Heart left ventricle (tissue), 16 donors: ENCODE data around the gene CRY2. TPM values are rescaled to one million over a fixed set of nuclear protein-coding genes. Genes with fewer than 3 reads are reported as not detected.

Experiments
- ATAC-seq, 4 donors: fragments of 200-7000 bp; cut with Tn5 transposase; one replicate each; pipeline ENCODE4 v1.9.1; 2020 to 2022; ENCODE audit warnings: moderate library complexity in 4 of 4, mild to moderate bottlenecking in 3 of 4, moderate number of reproducible peaks in 1 of 4
- DNase-seq, 5 donors: peaks; one replicate each; pipeline ENCODE4 v3.0.0-alpha.2; 2020
- H3K27ac ChIP-seq, 12 donors: fragments of 200-600 bp; sonication (generic) in 4 of 12; one replicate each; pipeline versions ENCODE4 v1.5.0 to v1.8.0; 2016 to 2022; ENCODE audit warnings: mild to moderate bottlenecking in 2 of 12
- H3K27me3 ChIP-seq, 9 donors: fragments of 200-600 bp; sonication (generic) in 2 of 9; one replicate each; pipeline versions ENCODE4 v1.5.1 to v1.8.0; 2016 to 2022; ENCODE audit warnings: mild to moderate bottlenecking in 3 of 9
- H3K36me3 ChIP-seq, 9 donors: fragments of 200-600 bp; sonication (generic) in 2 of 9; one replicate each; pipeline versions ENCODE4 v1.5.0 to v1.8.0; 2018 to 2022; ENCODE audit warnings: mild to moderate bottlenecking in 2 of 9
- H3K4me1 ChIP-seq, 12 donors: fragments of 200-600 bp; sonication (generic) in 4 of 12; one replicate each; pipeline versions ENCODE4 v1.5.0 to v1.8.0; 2016 to 2022; ENCODE audit warnings: mild to moderate bottlenecking in 3 of 12
- H3K4me3 ChIP-seq, 12 donors: fragments of 200-600 bp; sonication (generic) in 4 of 12; one replicate each; pipeline versions ENCODE4 v1.5.0 to v1.8.0; 2017 to 2022; ENCODE audit warnings: mild to moderate bottlenecking in 9 of 12, moderate library complexity in 4 of 12
- H3K9me3 ChIP-seq, 12 donors: fragments of 200-600 bp; sonication (generic) in 4 of 12; one replicate each; pipeline versions ENCODE4 v1.5.0 to v1.8.0; 2016 to 2022; ENCODE audit warnings: mild to moderate bottlenecking in 1 of 12
- CTCF ChIP-seq, 12 donors: fragments of 200-600 bp; sonication (generic) in 4 of 12; IDR thresholded peaks; one replicate each; pipeline versions ENCODE4 v1.5.0 to v1.8.0; 2018 to 2022; ENCODE audit warnings: antibody characterized with exemption in 12 of 12, mild to moderate bottlenecking in 5 of 12
- POLR2A ChIP-seq, 2 donors: fragments of 450-650 bp; IDR thresholded peaks; one replicate each; pipeline ENCODE4 v1.6.1; 2017; ENCODE audit warnings: antibody characterized with exemption in 2 of 2, mild to moderate bottlenecking in 2 of 2, moderate library complexity in 2 of 2
- WGBS, 4 donors: extraction: QIAGEN DNeasy Blood & Tissue Kit in 2 of 4; methylation state at CpG; one replicate each; pipeline versions ENCODE4 v1.1.5 to v1.1.7; 2013 to 2018; 5-methylcytosine and 5-hydroxymethylcytosine counted together
- intact Hi-C, 10 donors: fragments of 100-400 bp; cut with DNase I; formaldehyde crosslinking; loops; one replicate each; pipeline versions ENCODE4 v1.11.1 to v1.14.2; 2022
- polyA plus RNA-seq, 2 donors: library from polyadenylated mRNA; stranded (reverse); fragments of 200-250 nt; gene quantifications; one replicate each; pipeline ENCODE4 v1.2.3, GENCODE V29; 2013
- total RNA-seq, 9 donors: library from RNA; depleted of rRNA in 2 of 9; stranded (reverse); fragments of >200 nt in 2 of 9; fragmentation: NEBNext Ultra II Directional in 3 of 9; extraction: Animal tissue kit (Norgen Biotek cat#: 25700) in 3 of 9; gene quantifications; one replicate each; pipeline versions ENCODE4 v1.1.0 to v1.2.4, GENCODE V29; 2016 to 2023
- donor health status: ischemic (EF 13 %, LVEDD 7.1; RV severe dilation, severe dysfunction).
- donor health status: healthy with polysubstance abuse.
- donor health status: DM: no; HTN: yes; CAD: no.
- donor health status: DM: no; HTN: no; CAD: no.
- donor health status: ischemic (EF 25% LVEDD 6.9; RV normal size, moderate dysfunction).
- donor health status: ischemic (EF 25% LVEDD 5.7; RV mildly dilated, moderate dysfunction).
- donor health status: healthy.
- donor health status: DM: yes; HTN: yes; CAD: no.
- donor health status: ischemic (EF 35%, LVEDD 5.7; RV mildly dilated, moderate dysfunction).
- donor health status: nonischemic (EF 11% LVEDD 7.7; RV severe dilation, severe dysfunction).
- donor health status: DM: yes; HTN: yes; CAD: no.
- donor health status: PGD.
- donor health status: ischemic (EF 29% LVEDD 5.4; RV normal size, mild dysfunction).
- donor health status: nonischemic (EF 23%, LVEDD 6.1; RV moderate dilation, normal function).

Gene CRY2
- total and polyA plus RNA-seq, 11 donors: 23.2 to 132 (median 70.3) TPM

- 80 to 87% (median 86%) methylated on average over 8 of the region's 8 CpGs for WGBS, 4 donors
- intact Hi-C loops: no loop called here
- TF ChIP-seq POLR2A (IDR thresholded peaks at IDR 0.05) (no peak), CTCF (IDR thresholded peaks at IDR 0.05) (no peak)
- Histone ChIP-seq H3K36me3 (peaks cover 0 to 33% (median 27%) of the 10 kb centered on the region in 9 donors), H3K27me3 (no peaks in the 10 kb centered on the region), H3K4me3 (no peak overlapping the region), H3K9me3 (no peaks in the 10 kb centered on the region), H3K27ac (no peak overlapping the region), H3K4me1 (peaks cover 0 to 34% (median 17%) of the 10 kb centered on the region in 12 donors)
- DNase-seq (no peak), ATAC-seq (no peak)
These were observed 35.5 kb upstream of the CRY2 start for GRCh38 chr11:45811571-45812290.

DNA sequence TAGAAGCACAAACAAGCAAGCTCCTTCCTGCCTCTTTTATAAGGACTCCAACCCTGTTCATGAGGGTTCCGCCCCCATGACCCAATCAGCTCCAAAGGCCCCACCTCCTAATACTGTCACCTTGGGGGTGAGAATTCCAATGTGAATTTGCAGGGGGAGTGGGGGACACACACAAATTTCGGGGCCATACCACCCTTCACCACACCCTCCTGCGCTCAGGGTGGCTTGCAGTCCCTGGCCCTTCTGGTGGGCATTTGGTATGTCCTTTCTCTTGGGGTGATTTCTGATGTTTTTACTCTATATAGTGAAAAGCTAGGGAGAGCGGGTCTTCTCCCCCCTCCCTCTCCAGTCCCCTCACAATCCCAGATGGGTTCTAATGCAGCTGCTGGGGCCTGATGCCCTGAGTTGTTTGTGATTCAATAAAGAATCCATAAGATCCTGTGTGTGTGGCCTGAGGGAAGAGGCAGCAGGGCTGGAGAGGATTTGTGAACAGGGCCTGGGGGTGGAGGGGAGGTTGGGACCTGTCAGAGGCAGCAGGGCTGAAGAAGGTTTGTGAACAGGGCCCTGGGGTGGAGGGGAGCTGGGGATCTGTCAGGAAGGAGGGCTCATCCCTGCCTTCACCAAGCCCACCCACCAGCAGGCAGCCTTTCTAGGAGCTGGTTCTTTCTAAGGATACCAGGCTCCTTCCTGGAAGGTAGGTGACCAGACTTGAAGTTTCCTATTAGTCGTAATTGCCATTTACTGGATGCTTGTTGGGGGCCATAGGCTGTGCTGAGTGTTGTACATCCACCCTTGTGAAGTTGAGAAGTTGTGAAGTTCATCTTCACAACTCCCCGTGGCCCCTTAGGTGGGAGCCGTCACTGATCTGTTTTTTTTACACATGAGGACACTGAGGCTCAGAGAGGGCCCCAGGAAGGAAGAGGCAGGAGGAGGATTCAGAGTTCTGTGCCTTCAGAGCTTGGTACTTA, 34.4 kb upstream of the CRY2 start:
- ATAC-seq: no peak
- intact Hi-C loops: no loop called here
- peaks cover 0 to 23% (median 6%) of the 10 kb centered on the region in 12 donors for H3K4me1 ChIP-seq

DNA sequence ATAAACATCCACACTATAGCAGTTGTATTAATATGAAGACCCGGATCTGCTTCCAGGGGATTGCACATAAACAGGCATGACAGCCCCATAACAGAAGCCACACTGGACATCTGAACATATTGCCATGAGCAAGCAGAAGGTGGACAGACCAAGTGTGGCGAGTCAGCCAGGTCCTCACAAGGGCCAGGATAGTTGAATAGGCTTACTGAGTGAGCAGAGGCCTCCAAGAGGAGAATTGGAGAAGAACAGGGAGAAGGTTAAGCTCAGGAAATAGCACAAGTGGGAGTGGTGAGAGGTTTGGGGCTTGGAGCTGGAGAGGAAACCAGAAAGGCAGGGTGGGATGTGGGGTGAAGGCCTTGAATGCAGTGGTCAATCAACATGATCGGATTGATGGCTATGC, 31.5 kb upstream of the CRY2 start:
- ATAC-seq (no peak), DNase-seq (no peak)
- WGBS, 4 donors: 86 to 89% (median 88%) methylated on average over 3 of the region's 3 CpGs
- TF ChIP-seq CTCF (IDR thresholded peaks at IDR 0.05): no peak
- no peak for TF ChIP-seq POLR2A (IDR thresholded peaks at IDR 0.05)
- Histone ChIP-seq H3K27me3 (no peaks in the 10 kb centered on the region), H3K9me3 (peaks cover 0 to 6% (median 0%) of the 10 kb centered on the region in 12 donors), H3K4me1 (no peaks in the 10 kb centered on the region), H3K36me3 (peaks cover 0 to 20% (median 16%) of the 10 kb centered on the region in 9 donors), H3K4me3 (no peak overlapping the region), H3K27ac (no peak overlapping the region)
- intact Hi-C loops: no loop called here

More for the DNA sequence above, 34.4 kb upstream of the CRY2 start:
- TF ChIP-seq CTCF (IDR thresholded peaks at IDR 0.05) (no peak), POLR2A (IDR thresholded peaks at IDR 0.05) (no peak)
- H3K27me3 ChIP-seq: no peaks in the 10 kb centered on the region
- no peak for DNase-seq
- peaks cover 0 to 33% (median 27%) of the 10 kb centered on the region in 9 donors for H3K36me3 ChIP-seq
- H3K27ac ChIP-seq: no peak overlapping the region
- 77 to 89% (median 79%) methylated on average over 7 of the region's 7 CpGs for WGBS, 4 donors
- H3K4me3 ChIP-seq: no peak overlapping the region
- H3K9me3 ChIP-seq: no peaks in the 10 kb centered on the region

DNA sequence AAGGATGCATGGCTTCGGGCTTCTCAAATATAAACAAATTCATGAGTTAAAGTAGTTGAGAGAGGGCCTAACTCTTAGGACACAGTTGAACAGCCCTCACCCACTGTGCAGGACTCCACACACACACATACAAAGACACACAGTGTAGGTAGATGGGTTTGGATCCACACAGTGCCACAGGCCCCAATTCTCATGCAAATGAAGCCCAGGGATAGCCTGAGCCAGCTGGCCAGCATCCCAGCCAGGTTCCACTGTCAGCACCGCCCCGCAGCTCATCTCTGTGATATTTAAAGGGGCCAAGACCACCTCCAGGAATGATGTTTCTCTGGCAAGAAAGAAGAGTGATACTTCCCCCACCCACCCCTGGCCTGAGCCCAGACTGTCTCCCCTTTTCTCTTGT, 30.7 kb upstream of the CRY2 start:
- Histone ChIP-seq H3K36me3 (peaks cover 0 to 12% (median 7%) of the 10 kb centered on the region in 9 donors), H3K4me1 (no peaks in the 10 kb centered on the region), H3K27ac (no peak overlapping the region), H3K4me3 (no peak overlapping the region), H3K9me3 (peaks cover 0 to 6% (median 0%) of the 10 kb centered on the region in 12 donors), H3K27me3 (no peaks in the 10 kb centered on the region)
- ATAC-seq (peak in 2 of 4 donors; percentile 26 to 33), DNase-seq (no peak)
- intact Hi-C loops: no loop called here
- TF ChIP-seq POLR2A (IDR thresholded peaks at IDR 0.05) (no peak), CTCF (IDR thresholded peaks at IDR 0.05) (no peak)
- WGBS, 4 donors: 43 to 53% (median 50%) methylated on average over 3 of the region's 3 CpGs
